SK-N-SH treated with all-trans-retinoic acid at 6 μM for 48 hours (cell line): Measurements from ENCODE around the gene ZNF287.

Experiments
- ARNTL ChIP-seq: fragments of 450-650 bp; formaldehyde crosslinking; IDR thresholded peaks from 2 replicates; pipeline ENCODE4 v1.5.0; 2020; ENCODE audit warnings: low read depth, mild to moderate bottlenecking, moderate library complexity, borderline replicate concordance
- CSDC2 ChIP-seq: fragments of 250-450 bp; sonication (Bioruptor Pico); IDR thresholded peaks from 2 replicates; pipeline ENCODE4 v1.5.0; 2020; ENCODE audit warnings: mild to moderate bottlenecking, moderate library complexity
- POU6F1 ChIP-seq: fragments of 250-450 bp; sonication (Bioruptor Pico); IDR thresholded peaks from 2 replicates; pipeline ENCODE4 v1.8.0; 2021; ENCODE audit warnings: low read depth, mild to moderate bottlenecking, moderate library complexity, borderline replicate concordance
- ZFP30 ChIP-seq: fragments of 450-650 bp; formaldehyde crosslinking; IDR thresholded peaks from 2 replicates; pipeline ENCODE4 v1.5.0; 2022; ENCODE audit warnings: mild to moderate bottlenecking, moderate library complexity

The ZNF287 gene

DNA sequence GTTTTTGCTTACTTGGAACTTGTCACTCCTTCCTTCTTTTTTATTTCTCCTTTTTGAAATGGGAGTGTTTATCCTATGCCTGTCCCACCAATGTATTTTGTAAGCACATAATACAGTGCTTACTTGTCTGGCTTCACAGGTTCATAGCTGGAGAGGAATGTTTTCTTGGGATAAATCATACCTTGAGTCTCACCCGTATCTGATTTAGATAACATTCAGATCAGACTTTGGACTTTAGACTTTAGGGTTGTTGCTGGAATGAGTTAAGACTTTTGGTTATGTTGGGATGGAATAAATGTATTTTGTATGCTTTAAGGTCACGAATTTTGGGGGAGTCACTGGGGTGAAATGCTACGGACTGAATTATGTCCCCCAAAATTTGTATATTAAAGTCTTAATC lies 64.0 kb downstream of the ZNF287 start (continued):
- TF ChIP-seq CSDC2 (CRISPR knock-in tag), result no peak
- no peak for TF ChIP-seq ARNTL (CRISPR knock-in tag)
- TF ChIP-seq POU6F1 (CRISPR knock-in tag), result no peak
- no peak for TF ChIP-seq ZFP30 (CRISPR knock-in tag)
